Activated gamma-delta T cell treated with Interleukin-2 at 50 U/mL for 16 hours (primary cell): ENCODE measurements around the gene ANK2.

Experiments used
- DNase-seq: peaks from one replicate; pipeline ENCODE4 v3.0.0-alpha.2; 2020

The ANK2 gene

GRCh38 chr4:113293043-113293560 is 243.6 kb downstream of the ANK2 start:
- no peak for DNase-seq

- no peak for DNase-seq
Observed at GRCh38 chr4:113293674-113294073, 244.2 kb downstream of the ANK2 start.

DNA sequence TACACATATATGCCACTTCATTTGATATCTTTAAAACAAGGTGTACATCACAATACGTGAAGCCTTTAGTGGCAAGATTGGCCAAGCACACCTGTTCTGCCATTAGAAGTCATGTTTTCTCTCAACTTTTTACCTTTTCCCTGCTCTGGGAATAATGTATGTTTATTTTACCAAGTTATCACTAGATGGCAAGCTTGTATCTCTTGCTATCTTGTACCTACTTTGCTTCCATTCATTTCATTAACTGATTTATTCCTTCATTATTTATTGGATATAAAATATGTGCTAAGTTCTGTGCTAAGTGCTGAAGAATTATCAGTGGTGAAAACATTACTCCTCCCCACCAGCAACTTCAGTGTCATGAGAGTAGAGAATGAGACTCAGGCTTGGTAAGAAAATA is 245.5 kb downstream of the ANK2 start:
- no peak for DNase-seq

GRCh38 chr4:113300471-113300928 is 251.0 kb downstream of the ANK2 start:
- DNase-seq, result no peak

GRCh38 chr4:113302051-113302450 is 252.6 kb downstream of the ANK2 start:
- DNase-seq, result no peak

DNA sequence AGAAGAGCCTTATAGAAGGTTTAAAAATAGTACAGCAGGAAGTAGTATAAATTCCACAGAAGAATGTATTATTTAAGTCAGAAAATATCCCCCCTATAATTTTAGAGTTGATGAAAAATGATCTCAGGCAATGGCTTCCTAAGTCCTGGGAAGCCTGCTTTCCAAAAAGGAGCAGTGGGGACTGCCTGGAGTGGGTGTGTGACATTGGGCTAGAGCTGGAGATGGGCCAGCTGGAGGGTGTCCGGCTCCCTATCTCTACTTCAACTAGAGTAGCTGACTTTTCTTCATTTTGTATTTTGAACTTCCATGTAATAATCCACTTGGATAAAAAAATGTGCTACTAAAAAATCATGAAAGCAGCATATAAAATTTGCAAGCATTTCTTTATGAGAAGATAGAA is 253.9 kb downstream of the ANK2 start:
- no peak for DNase-seq

- DNase-seq, result no peak
Observed at GRCh38 chr4:113311047-113311446, 261.6 kb downstream of the ANK2 start.

DNA sequence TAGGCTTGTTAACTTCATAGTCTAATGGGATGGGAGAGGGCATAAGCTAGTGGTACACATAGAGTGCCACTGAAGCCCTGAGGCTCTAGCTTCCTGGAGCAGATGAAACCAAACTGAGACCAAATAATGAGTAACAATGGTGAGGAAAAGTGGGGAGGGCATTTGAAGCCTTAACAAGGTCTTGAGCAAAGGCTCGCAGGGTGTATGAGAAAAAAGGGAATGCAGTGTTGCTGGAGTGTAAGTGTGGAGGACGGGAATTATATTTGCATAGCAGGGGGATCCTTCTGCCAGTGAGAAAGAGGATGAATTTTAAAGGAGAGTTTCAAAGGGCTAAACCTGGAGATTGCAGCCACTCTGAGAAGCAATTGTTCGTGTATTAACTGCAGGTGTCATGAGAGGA is 263.1 kb downstream of the ANK2 start:
- DNase-seq, result no peak

DNA sequence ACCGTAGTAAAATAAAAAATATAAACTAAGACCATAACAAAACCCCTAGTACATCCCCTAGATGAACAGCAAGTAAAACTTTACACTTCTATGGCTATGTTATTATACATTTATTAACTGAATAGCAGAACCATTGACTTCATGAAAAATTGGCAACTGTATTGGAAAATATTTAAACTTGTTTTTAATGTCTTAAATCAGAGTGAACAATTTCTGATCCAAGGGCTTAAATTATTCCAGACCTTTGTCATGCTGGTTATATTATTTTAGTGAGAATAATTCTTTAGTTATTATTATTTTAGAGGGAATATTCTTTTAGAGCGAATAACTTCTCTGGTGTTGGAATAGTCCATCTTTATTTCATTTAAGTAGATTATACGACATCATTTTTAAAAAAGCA is 265.0 kb downstream of the ANK2 start:
- DNase-seq, result no peak

- DNase-seq, result no peak
Observed at GRCh38 chr4:113316879-113317278, 267.4 kb downstream of the ANK2 start.

DNA sequence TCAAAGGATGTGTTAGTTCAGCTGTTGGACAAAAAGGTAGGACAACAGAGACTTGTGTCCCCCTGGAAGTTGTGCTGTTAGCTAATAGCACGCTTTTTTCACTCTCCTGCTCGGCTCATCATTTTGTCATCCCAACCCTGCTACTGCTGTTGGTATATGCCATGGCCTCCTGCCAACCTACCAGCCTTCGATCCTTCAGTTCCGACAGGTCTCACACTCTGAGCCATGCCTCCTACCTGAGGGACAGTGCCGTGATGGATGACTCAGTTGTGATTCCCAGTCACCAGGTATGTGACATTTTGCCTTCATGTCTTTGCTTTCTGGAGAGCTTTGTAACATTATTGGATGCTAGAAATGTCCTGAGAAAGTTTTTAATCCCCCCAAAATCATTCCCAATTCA is 268.1 kb downstream of the ANK2 start:
- DNase-seq, result no peak

DNA sequence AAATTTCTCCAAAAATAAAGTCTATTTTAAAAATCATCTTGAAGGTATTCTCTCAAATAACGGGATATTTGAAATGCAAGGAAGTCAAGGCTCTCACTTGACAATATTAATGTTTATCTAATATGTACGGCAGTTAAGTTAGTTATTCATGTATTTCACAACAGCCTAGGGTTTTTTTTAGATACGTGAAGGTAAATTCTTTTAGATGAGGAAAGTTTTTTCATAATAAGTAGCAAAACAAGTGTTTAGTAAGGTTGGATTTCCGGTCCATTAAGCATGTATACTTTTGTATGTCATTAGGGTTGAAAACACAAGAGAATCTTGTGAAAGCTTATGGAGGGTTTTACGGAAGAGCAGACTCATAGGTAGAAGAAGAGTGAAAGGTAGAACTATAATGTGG is 273.3 kb downstream of the ANK2 start:
- DNase-seq, result no peak

DNA sequence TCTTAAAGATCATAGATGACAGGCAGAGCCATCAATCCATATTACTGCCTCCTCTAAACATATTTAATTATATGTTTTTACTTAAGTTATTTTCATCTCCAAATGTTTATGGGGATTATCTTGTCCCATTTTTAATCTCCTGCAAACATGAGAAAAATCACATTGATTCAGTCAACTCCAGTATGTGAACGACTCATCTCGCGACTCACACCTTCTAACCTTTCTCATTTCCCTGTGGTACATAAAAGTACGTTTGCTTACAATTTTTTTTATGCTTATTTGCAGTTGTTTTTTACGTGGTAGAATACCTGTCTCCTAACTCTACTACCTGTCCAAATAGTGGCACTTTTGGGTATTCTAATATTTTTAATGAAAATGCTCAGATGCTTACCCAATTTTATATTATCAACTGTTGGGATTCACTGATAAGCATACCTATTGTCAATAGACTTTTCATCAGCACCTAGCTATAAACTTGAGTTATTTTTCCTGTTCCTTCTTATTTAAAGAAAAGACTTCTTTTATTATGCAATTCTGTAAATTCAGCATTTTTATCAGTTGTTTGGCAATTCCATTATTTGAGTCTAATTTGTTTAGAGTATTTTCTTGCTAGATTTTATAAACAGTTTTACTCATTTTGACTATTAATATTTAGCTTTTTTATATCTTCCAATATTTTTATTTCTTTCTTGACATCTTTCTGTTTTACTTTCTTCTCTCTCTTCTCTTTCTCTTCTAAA is 276.6 kb downstream of the ANK2 start:
- DNase-seq, result no peak

DNA sequence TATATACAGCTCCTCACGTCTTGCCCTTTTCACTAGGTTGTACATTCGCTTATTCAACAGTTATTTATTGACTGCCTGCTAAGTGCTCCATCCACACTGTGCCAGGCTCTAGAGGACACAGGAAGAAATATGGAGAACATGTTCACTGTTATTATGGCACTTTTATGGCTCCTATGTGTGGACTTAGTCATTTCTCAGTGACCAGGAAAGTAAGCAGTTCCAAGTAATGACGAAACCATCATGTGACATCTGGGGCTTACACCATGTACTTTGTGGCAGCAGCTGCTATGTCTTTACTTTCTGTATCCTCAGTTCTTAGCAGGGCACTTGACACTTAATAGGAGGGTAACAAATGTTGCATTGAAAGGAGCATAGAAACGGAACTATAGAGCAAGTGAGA is 278.0 kb downstream of the ANK2 start:
- DNase-seq, result no peak

DNA sequence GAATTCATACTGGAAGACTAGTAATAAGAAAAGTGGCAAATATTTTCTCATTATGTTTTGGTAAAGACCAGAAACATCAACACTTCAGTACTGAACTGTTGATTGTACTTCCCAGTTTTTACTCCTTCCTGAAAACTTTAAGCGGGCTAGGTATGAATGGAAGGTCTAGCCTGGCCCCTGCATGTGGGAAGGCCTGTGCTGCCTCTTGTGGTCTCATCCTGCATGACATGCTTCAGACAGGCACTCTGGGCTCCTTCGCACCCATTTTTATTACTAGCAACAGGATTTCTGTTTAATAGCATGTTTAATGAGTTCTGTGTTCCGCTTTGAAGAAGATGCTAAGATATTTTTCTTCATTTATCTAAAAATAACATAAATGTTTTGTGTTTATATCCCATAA is 279.1 kb downstream of the ANK2 start:
- no peak for DNase-seq

DNA sequence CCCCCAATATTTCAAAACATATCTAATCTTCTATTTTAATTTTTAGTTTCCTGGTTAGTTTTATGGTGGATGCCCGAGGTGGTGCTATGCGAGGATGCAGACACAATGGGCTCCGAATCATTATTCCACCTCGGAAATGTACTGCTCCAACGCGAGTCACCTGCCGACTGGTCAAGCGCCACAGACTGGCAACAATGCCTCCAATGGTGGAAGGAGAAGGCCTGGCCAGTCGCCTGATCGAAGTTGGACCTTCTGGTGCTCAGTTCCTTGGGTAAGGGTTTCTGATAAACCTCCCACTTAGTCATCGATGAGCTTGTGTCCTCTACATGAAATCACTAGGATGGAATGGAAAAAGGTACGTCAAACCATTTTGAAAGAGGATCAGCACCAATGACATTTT is 280.7 kb downstream of the ANK2 start:
- DNase-seq, result no peak

DNA sequence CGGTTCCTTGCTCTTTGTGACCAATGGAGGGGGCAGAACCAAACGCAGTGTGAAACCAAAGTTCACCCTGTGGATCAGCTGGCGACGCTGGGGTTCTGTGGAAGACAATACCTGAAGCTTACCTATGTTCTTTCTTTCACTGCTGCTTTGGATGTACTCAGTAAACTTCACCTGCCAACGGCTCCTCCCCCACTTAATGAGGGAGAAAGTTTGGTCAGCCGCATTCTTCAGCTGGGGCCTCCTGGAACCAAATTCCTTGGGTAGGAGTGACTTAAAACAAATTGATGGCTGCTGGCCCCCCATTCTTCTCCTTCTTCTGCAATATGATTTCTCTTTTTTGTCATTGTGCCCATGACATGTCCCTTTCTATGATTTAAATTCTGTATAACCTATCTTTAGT is 282.4 kb downstream of the ANK2 start:
- no peak for DNase-seq

DNA sequence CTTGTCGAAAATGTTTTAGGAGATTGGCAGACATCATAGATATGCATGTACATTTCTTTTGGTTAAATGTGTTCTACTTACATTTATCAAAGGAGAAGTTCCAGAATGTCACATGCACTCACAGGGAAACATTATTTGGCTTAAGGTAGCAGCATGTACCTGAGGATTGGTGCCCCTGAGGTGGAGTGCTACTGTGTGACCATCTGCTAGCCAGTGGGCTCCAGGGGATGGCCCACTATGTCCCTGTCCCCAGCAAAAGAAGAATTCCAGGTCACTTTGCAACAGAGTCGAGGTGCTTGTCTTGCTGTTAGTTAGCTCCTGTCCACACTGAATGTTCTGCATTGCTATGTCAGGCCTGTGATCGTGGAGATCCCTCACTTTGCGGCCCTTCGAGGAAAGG is 283.2 kb downstream of the ANK2 start:
- no peak for DNase-seq

- DNase-seq, result no peak
Observed at GRCh38 chr4:113335746-113336145, 286.3 kb downstream of the ANK2 start.

GRCh38 chr4:113336556-113336955 is 287.1 kb downstream of the ANK2 start:
- no peak for DNase-seq

- DNase-seq, result no peak
Observed at GRCh38 chr4:113339430-113339813, 290.0 kb downstream of the ANK2 start.

DNA sequence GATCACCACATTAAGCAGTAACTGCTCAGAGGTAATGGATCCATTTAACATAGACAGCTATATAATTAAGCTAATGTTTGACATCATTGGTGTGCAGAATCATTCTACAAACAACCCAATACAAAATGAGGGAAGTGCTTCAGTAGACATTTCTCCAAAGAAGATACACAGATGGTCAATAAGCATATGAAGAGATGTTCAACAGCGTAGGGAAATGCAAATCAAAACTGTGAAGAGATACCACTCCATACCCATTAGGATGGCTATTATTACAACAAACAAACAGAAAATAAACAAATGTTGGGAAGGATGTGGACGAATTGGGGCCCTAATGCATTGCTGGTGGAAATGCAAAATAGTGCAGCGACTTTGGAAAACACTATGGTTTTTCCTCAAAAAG is 294.6 kb downstream of the ANK2 start:
- DNase-seq, result no peak

- DNase-seq, result no peak
Observed at GRCh38 chr4:113347245-113347644, 297.8 kb downstream of the ANK2 start.

DNA sequence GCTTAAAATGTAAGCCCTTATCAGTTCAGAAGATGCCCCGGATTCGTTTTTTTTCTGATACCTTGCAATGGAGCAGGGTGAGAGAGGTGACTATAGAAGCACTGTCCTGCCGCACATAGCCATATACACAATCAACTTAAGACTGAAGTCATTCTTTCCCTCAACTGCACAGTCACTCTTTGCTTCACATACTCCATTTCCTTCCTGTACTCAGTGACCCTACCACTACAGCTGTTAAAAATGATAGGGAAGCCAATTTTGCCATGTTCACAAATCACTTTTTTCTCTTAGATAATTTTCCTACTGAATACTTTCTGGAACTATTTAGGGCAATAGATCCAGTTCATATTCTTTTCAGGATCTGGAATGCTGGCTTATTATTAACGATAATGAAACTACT is 300.0 kb downstream of the ANK2 start:
- DNase-seq, result no peak

- DNase-seq, result no peak
Observed at GRCh38 chr4:113350576-113350975, 301.1 kb downstream of the ANK2 start.
